GM12873 (cell line): Measurements from ENCODE around the gene GANC.

ENCODE experiments used
- CTCF ChIP-seq: IDR thresholded peaks from 2 replicates; pipeline ENCODE4 v1.5.1; 2012; ENCODE audit warnings: low read depth, mild to moderate bottlenecking, moderate library complexity, low read length, control low read depth; ENCODE audit not compliant: insufficient read depth; ENCODE audit errors: missing control alignments

GANC gene

GRCh38 chr15:42359985-42360384, 87.0 kb downstream of the GANC start:
- TF ChIP-seq CTCF: no peak

GRCh38 chr15:42360535-42361112, 87.6 kb downstream of the GANC start:
- no peak for TF ChIP-seq CTCF

GRCh38 chr15:42363487-42363886, 90.5 kb downstream of the GANC start:
- TF ChIP-seq CTCF: no peak

GRCh38 chr15:42363942-42364341, 90.9 kb downstream of the GANC start:
- no peak for TF ChIP-seq CTCF

GRCh38 chr15:42364529-42364928, 91.5 kb downstream of the GANC start:
- no peak for TF ChIP-seq CTCF

GRCh38 chr15:42365921-42366550, 93.0 kb downstream of the GANC start:
- TF ChIP-seq CTCF: no peak

- no peak for TF ChIP-seq CTCF
These were observed 94.0 kb downstream of the GANC start for GRCh38 chr15:42367041-42367440.
